ENCODE results near the gene MRC1.

The MRC1 gene

DNA sequence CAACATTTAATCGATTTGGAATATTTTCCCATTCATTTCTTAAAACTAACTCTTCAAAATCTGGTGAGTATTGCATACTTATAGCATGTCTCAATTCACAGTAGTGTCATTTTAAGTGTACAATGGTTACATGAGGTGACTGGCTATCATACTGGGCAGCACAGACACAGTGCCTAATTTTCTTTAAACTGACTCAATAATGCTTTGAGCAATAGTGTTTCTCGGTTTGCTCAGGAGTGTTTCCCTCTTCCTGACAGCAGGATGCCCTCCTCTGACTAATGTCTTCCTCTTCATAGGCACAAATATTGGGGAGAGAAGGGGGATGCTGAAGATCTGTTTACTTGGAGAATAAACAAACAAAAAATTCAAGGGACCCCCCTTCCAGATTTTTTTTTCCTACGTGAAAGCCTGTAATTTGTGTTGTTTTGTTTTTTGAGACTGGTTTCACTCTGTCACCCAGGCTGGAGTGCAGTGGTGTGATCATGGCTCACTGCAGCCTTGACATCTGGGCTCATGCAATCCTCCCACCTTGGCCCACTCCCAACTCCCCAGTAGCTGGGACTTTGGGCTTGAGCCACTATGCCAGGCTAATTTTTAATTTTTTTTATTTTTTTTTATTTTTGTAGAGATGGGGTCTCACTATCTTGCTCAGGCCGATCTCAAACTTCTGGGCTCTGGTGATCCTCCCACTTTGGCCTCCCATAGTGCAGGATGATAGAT is 2.2 kb downstream of the MRC1 start:
- Mint-ChIP-seq H3K4me1 (peaks cover 3% of the 10 kb centered on the region), H3K36me3 (no peaks in the 10 kb centered on the region), H3K9me3 (no peaks in the 10 kb centered on the region), H3K27me3 (peaks cover 20% of the 10 kb centered on the region), H3K27ac (no peak overlapping the region), H3K4me3 (no peak overlapping the region)
- DNase-seq = no peak
- CTCF ChIA-PET = no interaction called here

DNA sequence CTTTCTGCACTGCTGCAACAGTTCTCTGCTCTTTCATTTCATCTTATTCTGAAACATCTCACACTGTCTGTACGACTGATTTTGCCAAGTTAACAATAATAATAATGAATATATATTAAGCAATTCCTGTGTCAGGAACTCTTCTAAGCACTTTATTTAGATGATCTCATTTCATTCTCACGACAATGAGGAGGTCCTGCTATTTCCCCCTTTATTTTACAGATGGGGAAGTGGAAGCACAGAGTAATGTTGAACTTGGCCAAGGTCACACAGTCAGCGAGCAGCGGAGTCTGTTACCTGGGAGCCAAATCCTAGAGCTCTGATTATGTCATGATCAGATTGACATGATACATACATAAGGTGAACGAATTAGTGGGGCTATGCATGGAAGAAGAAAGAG is 5.8 kb downstream of the MRC1 start:
- no peaks in the 10 kb centered on the region for H3K9me3 Mint-ChIP-seq
- CTCF ChIA-PET = no interaction called here
- H3K4me3 Mint-ChIP-seq = no peak overlapping the region

GRCh38 chr10:17816199-17816598 is 7.1 kb downstream of the MRC1 start:
- Mint-ChIP-seq H3K27ac (no peak overlapping the region), H3K9me3 (no peaks in the 10 kb centered on the region), H3K4me1 (no peaks in the 10 kb centered on the region), H3K27me3 (no peaks in the 10 kb centered on the region), H3K4me3 (no peak overlapping the region), H3K36me3 (no peaks in the 10 kb centered on the region)
- CTCF ChIA-PET = no interaction called here
- DNase-seq = no peak

More for the DNA sequence above, 5.8 kb downstream of the MRC1 start:
- H3K27me3 Mint-ChIP-seq = peaks cover 1% of the 10 kb centered on the region
- no peak overlapping the region for H3K27ac Mint-ChIP-seq
- H3K4me1 Mint-ChIP-seq = no peaks in the 10 kb centered on the region
- no peaks in the 10 kb centered on the region for H3K36me3 Mint-ChIP-seq
- no peak for DNase-seq

DNA sequence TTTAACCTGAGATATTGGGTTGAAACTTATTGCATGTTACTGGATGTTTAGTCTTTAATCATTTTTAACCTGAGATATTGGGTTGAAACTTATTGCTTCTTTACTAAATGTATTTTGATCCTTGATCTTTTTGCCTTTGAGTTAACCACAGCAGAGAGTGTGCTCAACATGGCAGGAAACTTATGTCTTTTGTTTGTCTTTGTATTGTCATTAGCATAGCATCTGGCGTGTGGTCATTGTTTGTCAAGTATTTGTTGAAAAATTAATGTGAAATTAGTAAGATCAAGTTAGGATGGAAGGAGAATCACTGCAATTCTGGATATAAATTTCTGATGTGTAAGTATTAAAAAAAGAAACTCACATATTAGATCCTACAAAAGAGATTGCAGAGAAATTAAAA is 8.2 kb downstream of the MRC1 start:
- no peaks in the 10 kb centered on the region for H3K27me3 Mint-ChIP-seq
- H3K4me1 Mint-ChIP-seq = no peaks in the 10 kb centered on the region
- H3K27ac Mint-ChIP-seq = no peak overlapping the region
- H3K36me3 Mint-ChIP-seq = no peaks in the 10 kb centered on the region
- H3K4me3 Mint-ChIP-seq = no peak overlapping the region
- no peaks in the 10 kb centered on the region for H3K9me3 Mint-ChIP-seq
- DNase-seq = no peak
- CTCF ChIA-PET = no interaction called here

GRCh38 chr10:17817790-17818189 is 8.6 kb downstream of the MRC1 start:
- Mint-ChIP-seq H3K4me1 (no peaks in the 10 kb centered on the region), H3K9me3 (no peaks in the 10 kb centered on the region), H3K4me3 (no peak overlapping the region), H3K27ac (no peak overlapping the region), H3K36me3 (no peaks in the 10 kb centered on the region), H3K27me3 (no peaks in the 10 kb centered on the region)
- CTCF ChIA-PET = no interaction called here
- no peak for DNase-seq

DNA sequence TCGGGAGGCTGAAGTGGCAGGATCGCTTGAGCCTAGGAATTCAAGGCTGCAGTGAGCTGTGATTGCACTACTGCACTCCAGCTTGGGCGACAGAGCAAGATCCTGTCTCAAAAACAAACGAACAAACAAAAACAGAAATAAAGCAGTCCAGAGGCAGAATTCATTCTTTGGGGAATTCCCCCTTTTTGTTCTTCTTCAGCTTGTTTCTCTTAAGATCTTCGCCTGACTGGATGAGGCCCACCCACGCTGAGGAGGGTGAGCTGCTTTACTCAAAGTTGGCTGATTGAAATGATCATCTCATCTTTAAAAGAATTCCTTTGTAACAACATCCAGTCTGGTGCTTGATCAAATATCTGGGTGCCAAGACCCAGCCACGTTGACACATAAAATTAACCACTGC is 10.7 kb downstream of the MRC1 start:
- Mint-ChIP-seq H3K9me3 (no peaks in the 10 kb centered on the region), H3K4me1 (no peaks in the 10 kb centered on the region), H3K27me3 (no peaks in the 10 kb centered on the region), H3K4me3 (no peak overlapping the region), H3K27ac (no peak overlapping the region), H3K36me3 (no peaks in the 10 kb centered on the region)
- DNase-seq = no peak
- CTCF ChIA-PET = no interaction called here

- no peaks in the 10 kb centered on the region for H3K36me3 Mint-ChIP-seq
- H3K4me1 Mint-ChIP-seq = no peaks in the 10 kb centered on the region
- no peak for DNase-seq
- CTCF ChIA-PET = no interaction called here
- H3K27me3 Mint-ChIP-seq = no peaks in the 10 kb centered on the region
- no peak overlapping the region for H3K27ac Mint-ChIP-seq
- H3K4me3 Mint-ChIP-seq = no peak overlapping the region
- H3K9me3 Mint-ChIP-seq = no peaks in the 10 kb centered on the region
These were observed 11.8 kb downstream of the MRC1 start for GRCh38 chr10:17820943-17821342.

DNA sequence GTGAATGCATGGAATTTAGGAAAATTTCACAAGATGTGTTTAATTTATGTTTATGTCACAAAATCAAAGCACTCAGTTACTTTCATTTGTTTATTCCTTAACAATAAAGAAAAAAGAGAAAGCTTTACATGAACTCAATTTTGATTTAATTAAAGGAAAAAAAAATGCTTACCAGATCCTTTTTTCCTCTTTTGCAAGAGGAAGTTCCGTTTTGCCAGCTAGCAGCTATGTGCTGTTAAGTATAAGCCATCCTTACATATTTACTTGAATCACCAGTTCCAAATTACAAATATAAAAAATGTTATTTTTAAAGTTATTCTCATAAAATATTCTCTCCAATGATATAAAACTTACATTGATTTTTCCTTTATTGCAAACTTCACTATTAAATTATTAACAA is 12.7 kb downstream of the MRC1 start:
- Mint-ChIP-seq H3K4me3 (no peak overlapping the region), H3K36me3 (no peaks in the 10 kb centered on the region), H3K4me1 (no peaks in the 10 kb centered on the region), H3K27ac (no peak overlapping the region), H3K9me3 (no peaks in the 10 kb centered on the region), H3K27me3 (no peaks in the 10 kb centered on the region)
- DNase-seq = no peak
- CTCF ChIA-PET = interaction anchor here (1.4 kb wide), 1 partner anchor 49 kb away, joined by 3 read pairs; no protein-coding TSS in a partner anchor

DNA sequence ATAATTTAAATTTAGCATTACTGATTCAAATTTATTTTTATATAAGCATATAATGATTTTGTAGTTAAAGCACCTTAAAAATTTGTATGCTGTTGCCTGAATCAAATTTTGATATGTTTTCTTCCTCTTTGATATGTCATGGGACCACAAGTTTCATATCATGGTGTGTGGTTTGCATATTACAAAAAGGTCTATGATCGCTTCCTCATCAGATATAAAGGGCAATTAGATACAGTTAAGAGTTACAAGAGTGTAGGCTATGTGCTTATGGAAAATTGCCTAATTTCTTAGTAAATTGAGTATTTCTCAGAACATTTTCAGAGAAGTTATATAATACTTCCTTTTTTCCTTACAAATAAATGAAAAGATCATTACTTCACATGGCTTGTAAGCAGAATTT is 22.2 kb downstream of the MRC1 start:
- CTCF ChIA-PET = no interaction called here

DNA sequence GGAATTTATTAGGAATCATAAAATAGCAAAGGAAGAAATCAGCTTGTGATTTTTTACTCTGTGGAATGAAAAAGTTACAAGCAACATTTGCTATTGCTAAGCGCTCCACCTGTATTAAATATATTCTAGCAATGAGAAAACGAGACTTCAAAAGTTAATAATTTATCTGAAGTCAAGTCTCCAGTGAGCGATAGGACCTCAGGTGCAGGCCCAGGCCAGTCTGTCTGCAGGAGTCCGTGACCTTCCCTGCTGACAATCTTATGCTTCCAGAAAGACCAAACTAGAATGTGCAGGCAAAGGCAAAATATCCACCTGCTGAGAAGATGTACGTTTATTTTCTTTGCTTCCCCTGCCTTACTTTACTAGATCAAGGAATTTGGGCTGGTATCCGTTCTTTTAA is 22.7 kb downstream of the MRC1 start:
- H3K27me3 Mint-ChIP-seq = peaks cover 10% of the 10 kb centered on the region
- H3K4me3 Mint-ChIP-seq = no peak overlapping the region
- CTCF ChIA-PET = no interaction called here

More for the DNA sequence above, 22.2 kb downstream of the MRC1 start:
- H3K4me1 Mint-ChIP-seq = no peaks in the 10 kb centered on the region
- peaks cover 4% of the 10 kb centered on the region for H3K27me3 Mint-ChIP-seq
- H3K27ac Mint-ChIP-seq = no peak overlapping the region
- no peak for DNase-seq
- no peak overlapping the region for H3K4me3 Mint-ChIP-seq
- no peaks in the 10 kb centered on the region for H3K9me3 Mint-ChIP-seq
- no peaks in the 10 kb centered on the region for H3K36me3 Mint-ChIP-seq

GRCh38 chr10:17833656-17834055 is 24.5 kb downstream of the MRC1 start:
- Mint-ChIP-seq H3K27me3 (peaks cover 15% of the 10 kb centered on the region), H3K27ac (no peak overlapping the region), H3K36me3 (no peaks in the 10 kb centered on the region), H3K9me3 (no peaks in the 10 kb centered on the region), H3K4me3 (no peak overlapping the region), H3K4me1 (no peaks in the 10 kb centered on the region)
- no peak for DNase-seq
- CTCF ChIA-PET = no interaction called here

More for the DNA sequence above, 22.7 kb downstream of the MRC1 start:
- H3K4me1 Mint-ChIP-seq = no peaks in the 10 kb centered on the region
- no peak for DNase-seq
- H3K9me3 Mint-ChIP-seq = no peaks in the 10 kb centered on the region
- no peaks in the 10 kb centered on the region for H3K36me3 Mint-ChIP-seq
- H3K27ac Mint-ChIP-seq = no peak overlapping the region

DNA sequence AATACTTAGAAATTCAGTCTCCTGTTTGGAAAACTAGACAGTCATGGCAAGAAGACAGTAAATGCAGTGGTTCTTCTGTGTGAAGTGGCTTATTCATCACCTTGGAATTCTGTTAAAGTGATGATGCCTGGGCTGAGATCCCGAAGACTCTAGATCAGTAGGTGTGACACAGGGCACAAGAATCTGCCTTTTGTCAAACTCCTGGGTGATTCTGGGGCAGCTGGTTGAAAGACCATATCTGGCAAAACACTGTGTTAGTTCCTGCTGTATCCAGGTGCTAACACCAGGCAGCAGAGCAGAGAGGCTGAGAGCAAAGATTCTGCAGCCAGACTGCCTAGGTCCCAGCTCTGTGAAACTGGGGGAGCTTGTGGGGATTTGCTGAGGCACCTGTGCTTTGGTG is 26.5 kb downstream of the MRC1 start:
- no peaks in the 10 kb centered on the region for H3K4me1 Mint-ChIP-seq
- H3K9me3 Mint-ChIP-seq = no peaks in the 10 kb centered on the region
- peaks cover 15% of the 10 kb centered on the region for H3K27me3 Mint-ChIP-seq
- H3K4me3 Mint-ChIP-seq = no peak overlapping the region
- CTCF ChIA-PET = no interaction called here
- no peak for DNase-seq
- no peak overlapping the region for H3K27ac Mint-ChIP-seq
- H3K36me3 Mint-ChIP-seq = no peaks in the 10 kb centered on the region

- Mint-ChIP-seq H3K36me3 (no peaks in the 10 kb centered on the region), H3K27ac (no peak overlapping the region), H3K27me3 (peaks cover 15% of the 10 kb centered on the region), H3K4me1 (no peaks in the 10 kb centered on the region), H3K9me3 (no peaks in the 10 kb centered on the region), H3K4me3 (no peak overlapping the region)
- CTCF ChIA-PET = no interaction called here
- DNase-seq = no peak
These were observed 27.8 kb downstream of the MRC1 start for GRCh38 chr10:17836942-17837341.

DNA sequence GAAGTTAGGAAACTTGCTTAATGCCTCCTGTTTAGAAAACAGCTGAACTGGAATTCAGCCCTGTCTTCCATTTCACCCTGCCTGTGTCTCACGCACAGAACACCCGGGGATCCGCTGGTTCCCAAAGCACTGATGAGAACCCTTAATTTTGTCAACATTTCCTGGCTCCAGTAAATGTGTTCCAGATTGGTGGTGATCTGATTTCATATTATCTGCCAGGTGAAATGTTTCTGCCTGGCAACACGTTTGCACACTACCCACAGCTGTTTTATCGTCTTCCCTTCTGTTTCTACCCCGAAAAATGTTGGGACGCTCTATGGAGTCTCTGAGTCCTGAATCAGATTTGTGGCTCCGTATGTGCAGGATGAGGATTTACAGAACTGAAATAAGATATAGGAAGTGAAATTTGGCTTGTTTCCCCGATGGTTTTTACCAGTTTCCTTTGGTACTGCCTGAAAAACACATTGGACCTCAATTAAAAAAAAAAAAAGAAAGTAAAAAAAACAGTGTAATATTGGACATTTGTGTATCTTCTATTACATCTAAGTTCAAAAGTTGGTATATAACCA is 29.0 kb downstream of the MRC1 start:
- Mint-ChIP-seq H3K4me3 (no peak overlapping the region), H3K4me1 (no peaks in the 10 kb centered on the region), H3K27ac (no peak overlapping the region), H3K9me3 (no peaks in the 10 kb centered on the region), H3K36me3 (no peaks in the 10 kb centered on the region), H3K27me3 (peaks cover 15% of the 10 kb centered on the region)
- CTCF ChIA-PET = no interaction called here
- no peak for DNase-seq

GRCh38 chr10:17841050-17841449 is 31.9 kb downstream of the MRC1 start:
- H3K36me3 Mint-ChIP-seq = no peaks in the 10 kb centered on the region
- peaks cover 11% of the 10 kb centered on the region for H3K27me3 Mint-ChIP-seq
- H3K9me3 Mint-ChIP-seq = no peaks in the 10 kb centered on the region
- no peak overlapping the region for H3K27ac Mint-ChIP-seq
- H3K4me1 Mint-ChIP-seq = no peaks in the 10 kb centered on the region
- no peak for DNase-seq
- CTCF ChIA-PET = no interaction called here
- no peak overlapping the region for H3K4me3 Mint-ChIP-seq

Measured in activated naive CD4-positive, alpha-beta T cell treated with anti-CD3 and anti-CD28 coated beads, Interleukin-2, amount 10 ng/mL, durations not matched to agents 7 days and 5 days (primary cell).